Stimulated activated naive CD8-positive, alpha-beta T cell treated with anti-CD3 and anti-CD28 coated beads, Interleukin-15, Interleukin-2, amounts not matched to agents 100 ng/mL and 50 ng/mL, for 24 hours (primary cell): ENCODE measurements around the gene CHPT1.

ENCODE experiments used
- H3K27ac Mint-ChIP-seq: one replicate; pipeline ENCODE4 v1.8.0; 2021; ENCODE audit warnings: mild to moderate bottlenecking, mixed read lengths
- H3K27me3 Mint-ChIP-seq: one replicate; pipeline ENCODE4 v1.8.0; 2021; ENCODE audit warnings: mixed read lengths
- H3K36me3 Mint-ChIP-seq: one replicate; pipeline ENCODE4 v1.8.0; 2021; ENCODE audit warnings: low read depth, mixed read lengths
- H3K4me1 Mint-ChIP-seq: one replicate; pipeline ENCODE4 v1.8.0; 2021; ENCODE audit warnings: low read depth, mixed read lengths
- H3K4me3 Mint-ChIP-seq: one replicate; pipeline ENCODE4 v1.8.0; 2021; ENCODE audit warnings: mild to moderate bottlenecking, mixed read lengths
- H3K9me3 Mint-ChIP-seq: one replicate; pipeline ENCODE4 v1.8.0; 2021; ENCODE audit warnings: mixed read lengths

Gene CHPT1

GRCh38 chr12:101775816-101776215 lies 78.4 kb downstream of the CHPT1 start:
- Mint-ChIP-seq H3K27ac (no peak overlapping the region), H3K27me3 (no peaks in the 10 kb centered on the region), H3K9me3 (no peaks in the 10 kb centered on the region), H3K4me3 (no peak overlapping the region), H3K36me3 (peaks cover 54% of the 10 kb centered on the region), H3K4me1 (peaks cover 12% of the 10 kb centered on the region)

GRCh38 chr12:101777485-101777884 lies 80.0 kb downstream of the CHPT1 start:
- no peaks in the 10 kb centered on the region for H3K9me3 Mint-ChIP-seq
- H3K4me3 Mint-ChIP-seq = no peak overlapping the region
- no peak overlapping the region for H3K27ac Mint-ChIP-seq
- H3K27me3 Mint-ChIP-seq = no peaks in the 10 kb centered on the region
- H3K4me1 Mint-ChIP-seq = peaks cover 28% of the 10 kb centered on the region
- H3K36me3 Mint-ChIP-seq = peaks cover 63% of the 10 kb centered on the region

- Mint-ChIP-seq H3K36me3 (peaks cover 68% of the 10 kb centered on the region), H3K27ac (peak overlapping the region; percentile 23), H3K4me3 (no peak overlapping the region), H3K4me1 (peaks cover 33% of the 10 kb centered on the region), H3K27me3 (no peaks in the 10 kb centered on the region), H3K9me3 (no peaks in the 10 kb centered on the region)
These were observed 80.5 kb downstream of the CHPT1 start for GRCh38 chr12:101777978-101778377.
